ENCODE results near the gene CCDC106.

GRCh38 chr19:55685776-55686175, 37.8 kb downstream of the CCDC106 start:
- TF ChIP-seq CTCF (IDR thresholded peaks at IDR 0.05) (no peak), AFF4 (CRISPR knock-in tag; IDR thresholded peaks at IDR 0.05; ENCODE audit: borderline replicate concordance) (no peak), NR2C2 (CRISPR knock-in tag; IDR thresholded peaks at IDR 0.05) (no peak), IRF1 (CRISPR knock-in tag; IDR thresholded peaks at IDR 0.05) (no peak), MLX (CRISPR knock-in tag; IDR thresholded peaks at IDR 0.05) (no peak), ZNF416 (CRISPR knock-in tag; IDR thresholded peaks at IDR 0.05) (no peak)

Measured in WTC11 (cell line).